Right atrium auricular region (tissue), 2 donors: ENCODE measurements around the gene PRKCA. TPM values are rescaled to one million over a fixed set of nuclear protein-coding genes. Genes with fewer than 3 reads are reported as not detected.
"Not testable (repeated sequence)": the region's sequence is repeated elsewhere in the genome, so short reads cannot be mapped to it uniquely, and the experiment has no call there.

ENCODE experiments used
- DNase-seq: peaks from one replicate; pipeline ENCODE4 v3.0.0-alpha.2; 2019; ENCODE audit warnings: low spot score
- H3K27ac ChIP-seq, 2 donors: fragments of 200-600 bp; sonication (generic); 1 replicate in 1 of 2; 2 replicates in 1 of 2; pipeline ENCODE4 v1.5.1; 2016 to 2019
- H3K27me3 ChIP-seq, 2 donors: fragments of 200-600 bp; sonication (generic); one replicate each; pipeline versions ENCODE4 v1.5.1 to v1.6.0; 2017 to 2019
- H3K36me3 ChIP-seq: fragments of 200-600 bp; sonication (generic); one replicate; pipeline ENCODE4 v1.5.1; 2016
- H3K4me1 ChIP-seq, 2 donors: fragments of 200-600 bp; sonication (generic); one replicate each; pipeline versions ENCODE4 v1.5.1 to v1.6.0; 2017 to 2019
- H3K4me3 ChIP-seq, 2 donors: fragments of 200-600 bp; sonication (generic); 1 replicate in 1 of 2; 2 replicates in 1 of 2; pipeline ENCODE4 v1.5.1; 2017 to 2019; ENCODE audit warnings: mild to moderate bottlenecking in 1 of 2, moderate library complexity in 1 of 2
- H3K9me3 ChIP-seq, 2 donors: fragments of 200-600 bp; sonication (generic); one replicate each; pipeline ENCODE4 v1.5.1; 2019
- total RNA-seq, 2 donors: library from RNA; depleted of rRNA; stranded (reverse); fragments of >200 nt; gene quantifications; one replicate each; pipeline ENCODE4 v1.1.0, GENCODE V29; 2016
- TF ChIP-seq, protein P1 (sequence below), 2 donors: fragments of 200-600 bp; sonication (generic); IDR thresholded peaks; one replicate each; pipeline ENCODE4 v1.5.1; 2019; ENCODE audit warnings: antibody characterized with exemption in 2 of 2

Gene PRKCA
- 1 to 10 TPM; 6.4 to 6.6 TPM for total RNA-seq

DNA sequence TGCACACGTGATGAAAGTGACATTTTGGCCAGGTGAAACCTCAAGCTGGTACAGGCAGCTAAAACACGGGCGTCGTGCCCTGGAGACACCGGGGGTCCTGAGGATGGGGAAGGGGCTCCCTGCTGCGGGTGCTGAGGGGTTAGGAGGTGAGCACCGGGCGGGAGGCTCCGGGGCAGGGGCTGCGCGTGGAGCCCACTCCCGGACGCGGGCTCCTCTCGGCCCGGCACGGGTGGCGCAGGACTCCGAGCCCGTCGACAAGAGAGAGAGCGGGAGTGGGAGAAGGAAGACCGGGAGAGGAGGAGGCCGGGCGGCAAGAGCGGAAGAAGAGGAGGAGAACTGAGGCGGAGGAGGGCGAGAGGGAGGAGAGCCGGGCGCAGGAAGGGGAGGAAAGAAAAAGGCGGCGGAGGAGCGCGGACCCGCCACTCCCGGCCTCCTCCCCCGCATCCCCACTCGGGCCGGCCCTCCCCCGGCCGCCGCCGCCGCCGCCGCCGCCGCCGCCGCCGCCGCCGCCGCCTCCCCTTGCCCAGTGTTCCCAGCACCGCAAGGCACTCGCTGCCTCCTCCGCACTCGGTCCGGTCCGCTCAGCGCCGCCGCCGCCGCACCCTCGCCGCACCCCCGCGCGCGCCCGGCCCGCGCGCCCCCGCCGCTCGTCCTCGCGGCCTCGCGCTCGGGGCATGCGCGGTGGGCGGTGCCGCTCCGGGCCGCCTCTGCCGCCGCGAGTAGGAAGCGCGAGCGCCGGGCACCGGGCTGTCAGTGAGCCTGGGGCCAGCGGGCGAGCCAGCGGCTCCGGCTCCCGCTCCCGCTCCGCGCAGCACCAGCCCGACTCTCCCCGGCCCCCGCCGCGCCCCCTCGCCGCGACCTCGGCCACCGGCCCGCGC is at the start of gene PRKCA:
Gene PRKCA (plus strand): TSS at position 750 of the 878 bp plus-strand sequence.
- peak within 1 kb of the TSS; percentile 82 to 83 for H3K27ac ChIP-seq
- no peaks in the 10 kb centered on the region for H3K36me3 ChIP-seq
- no peak for DNase-seq
- no peaks in the 10 kb centered on the region for H3K27me3 ChIP-seq
- H3K4me1 ChIP-seq = peaks cover 0 to 21% of the 10 kb centered on the region in 2 donors
- TF ChIP-seq, protein P1, sequence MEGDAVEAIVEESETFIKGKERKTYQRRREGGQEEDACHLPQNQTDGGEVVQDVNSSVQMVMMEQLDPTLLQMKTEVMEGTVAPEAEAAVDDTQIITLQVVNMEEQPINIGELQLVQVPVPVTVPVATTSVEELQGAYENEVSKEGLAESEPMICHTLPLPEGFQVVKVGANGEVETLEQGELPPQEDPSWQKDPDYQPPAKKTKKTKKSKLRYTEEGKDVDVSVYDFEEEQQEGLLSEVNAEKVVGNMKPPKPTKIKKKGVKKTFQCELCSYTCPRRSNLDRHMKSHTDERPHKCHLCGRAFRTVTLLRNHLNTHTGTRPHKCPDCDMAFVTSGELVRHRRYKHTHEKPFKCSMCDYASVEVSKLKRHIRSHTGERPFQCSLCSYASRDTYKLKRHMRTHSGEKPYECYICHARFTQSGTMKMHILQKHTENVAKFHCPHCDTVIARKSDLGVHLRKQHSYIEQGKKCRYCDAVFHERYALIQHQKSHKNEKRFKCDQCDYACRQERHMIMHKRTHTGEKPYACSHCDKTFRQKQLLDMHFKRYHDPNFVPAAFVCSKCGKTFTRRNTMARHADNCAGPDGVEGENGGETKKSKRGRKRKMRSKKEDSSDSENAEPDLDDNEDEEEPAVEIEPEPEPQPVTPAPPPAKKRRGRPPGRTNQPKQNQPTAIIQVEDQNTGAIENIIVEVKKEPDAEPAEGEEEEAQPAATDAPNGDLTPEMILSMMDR (IDR thresholded peaks at IDR 0.05) = no peak
- no peaks in the 10 kb centered on the region for H3K9me3 ChIP-seq
- H3K4me3 ChIP-seq = peak within 1 kb of the TSS; percentile 73 to 90

DNA sequence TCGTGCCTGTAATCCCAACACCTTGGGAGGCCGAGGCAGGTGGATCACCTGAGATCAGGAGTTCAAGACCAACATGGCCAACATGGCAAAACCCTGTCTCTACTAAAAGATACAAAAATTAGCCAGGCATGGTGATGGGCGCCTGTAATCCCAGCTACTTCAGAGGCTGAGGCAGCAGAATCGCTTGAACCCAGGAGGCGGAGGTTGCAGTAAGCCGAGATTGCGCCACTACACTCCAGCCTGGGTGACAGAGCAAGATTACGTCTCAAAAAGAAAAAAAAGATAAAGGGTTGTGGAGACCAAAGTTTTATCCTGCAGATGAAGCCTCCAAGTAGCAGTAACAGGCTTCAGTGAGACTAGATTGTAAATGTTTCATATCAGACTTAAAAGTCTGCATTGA is 49.0 kb upstream of the PRKCA start:
- not testable (repeated sequence) for H3K4me1 ChIP-seq, H3K9me3 ChIP-seq, H3K27ac ChIP-seq, H3K36me3 ChIP-seq, H3K4me3 ChIP-seq, DNase-seq, H3K27me3 ChIP-seq

DNA sequence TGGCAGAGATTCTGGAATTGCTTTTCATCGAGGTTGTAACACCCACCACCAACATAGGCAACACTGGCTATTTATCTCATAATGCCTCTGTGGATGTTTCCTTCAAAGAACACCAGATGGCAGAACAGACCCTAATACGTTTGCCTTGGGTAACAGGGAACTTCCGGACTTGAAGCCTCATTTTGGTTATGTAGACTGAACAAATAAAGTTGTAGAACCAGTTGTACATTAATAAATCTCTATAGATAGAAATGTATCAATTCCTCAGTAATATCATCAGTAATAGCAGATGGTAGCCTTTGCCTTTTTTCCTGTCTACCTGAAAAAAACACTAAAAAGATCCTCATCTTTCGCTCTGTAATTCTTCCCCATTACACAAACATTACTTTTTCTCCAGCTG is 47.3 kb upstream of the PRKCA start:
- no peaks in the 10 kb centered on the region for H3K36me3 ChIP-seq
- TF ChIP-seq, protein P1 (IDR thresholded peaks at IDR 0.05) = peak; percentile 53 to 83
- H3K4me3 ChIP-seq = no peak overlapping the region
- H3K27ac ChIP-seq = no peak overlapping the region
- H3K27me3 ChIP-seq = no peaks in the 10 kb centered on the region
- H3K9me3 ChIP-seq = no peaks in the 10 kb centered on the region
- no peak for DNase-seq
- H3K4me1 ChIP-seq = no peaks in the 10 kb centered on the region

GRCh38 chr17:66255527-66255971 is 46.9 kb upstream of the PRKCA start:
- no peak overlapping the region for H3K4me3 ChIP-seq
- TF ChIP-seq, protein P1 (IDR thresholded peaks at IDR 0.05) = no peak

GRCh38 chr17:66260275-66260674 is 42.1 kb upstream of the PRKCA start:
- TF ChIP-seq, protein P1 (IDR thresholded peaks at IDR 0.05) = no peak
- no peak for DNase-seq
- Histone ChIP-seq H3K4me1 (no peaks in the 10 kb centered on the region), H3K36me3 (no peaks in the 10 kb centered on the region), H3K27me3 (no peaks in the 10 kb centered on the region), H3K9me3 (no peaks in the 10 kb centered on the region), H3K27ac (no peak overlapping the region), H3K4me3 (no peak overlapping the region)

More at GRCh38 chr17:66255527-66255971, 46.9 kb upstream of the PRKCA start:
- Histone ChIP-seq H3K4me1 (no peaks in the 10 kb centered on the region), H3K9me3 (no peaks in the 10 kb centered on the region), H3K27me3 (no peaks in the 10 kb centered on the region), H3K36me3 (no peaks in the 10 kb centered on the region), H3K27ac (no peak overlapping the region)
- DNase-seq = no peak

- Histone ChIP-seq H3K36me3 (no peaks in the 10 kb centered on the region), H3K27ac (no peak overlapping the region), H3K4me3 (no peak overlapping the region), H3K4me1 (no peaks in the 10 kb centered on the region), H3K9me3 (no peaks in the 10 kb centered on the region), H3K27me3 (no peaks in the 10 kb centered on the region)
- TF ChIP-seq, protein P1 (IDR thresholded peaks at IDR 0.05) = no peak
- DNase-seq = no peak
These were observed 41.7 kb upstream of the PRKCA start for GRCh38 chr17:66260688-66261087.
